NAMALWA (cell line): ENCODE data around the gene FES.
"Not testable (repeated sequence)": the region's sequence is repeated elsewhere in the genome, so short reads cannot be mapped to it uniquely, and the experiment has no call there.

Experiments
- DNase-seq: peaks from one replicate; pipeline ENCODE4 v3.0.0-alpha.2; 2015; ENCODE audit warnings: low spot score

FES gene

GRCh38 chr15:90909976-90910375, 25.7 kb downstream of the FES start:
- no peak for DNase-seq

GRCh38 chr15:90910441-90911301, 26.4 kb downstream of the FES start:
- DNase-seq = no peak

GRCh38 chr15:90911302-90911623, 27.0 kb downstream of the FES start:
- no peak for DNase-seq

GRCh38 chr15:90911906-90912769, 27.8 kb downstream of the FES start:
- DNase-seq = no peak

- no peak for DNase-seq
Measured at GRCh38 chr15:90912770-90913075, 28.4 kb downstream of the FES start.

- no peak for DNase-seq
Measured at GRCh38 chr15:90913398-90913944, 29.2 kb downstream of the FES start.

- no peak for DNase-seq
Measured at GRCh38 chr15:90914305-90915080, 30.2 kb downstream of the FES start.

- peak; percentile 49 for DNase-seq
Measured at GRCh38 chr15:90915216-90915807, 31.0 kb downstream of the FES start.

- no peak for DNase-seq
Measured at GRCh38 chr15:90915808-90916440, 31.6 kb downstream of the FES start.

GRCh38 chr15:90916461-90916860, 32.2 kb downstream of the FES start:
- no peak for DNase-seq

- no peak for DNase-seq
Measured at GRCh38 chr15:90917569-90917968, 33.3 kb downstream of the FES start.

GRCh38 chr15:90918034-90918788, 33.9 kb downstream of the FES start:
- DNase-seq = no peak

- DNase-seq = no peak
Measured at GRCh38 chr15:90918835-90919234, 34.5 kb downstream of the FES start.

- no peak for DNase-seq
Measured at GRCh38 chr15:90921887-90922286, 37.6 kb downstream of the FES start.

- DNase-seq = not testable (repeated sequence)
Measured at GRCh38 chr15:90922712-90923322, 38.5 kb downstream of the FES start.

GRCh38 chr15:90924375-90924774, 40.1 kb downstream of the FES start:
- no peak for DNase-seq

- DNase-seq = not testable (repeated sequence)
Measured at GRCh38 chr15:90926766-90927165, 42.5 kb downstream of the FES start.

- not testable (repeated sequence) for DNase-seq
Measured at GRCh38 chr15:90928106-90928505, 43.8 kb downstream of the FES start.

GRCh38 chr15:90929246-90930019, 45.1 kb downstream of the FES start:
- DNase-seq = no peak
